Fibroblast of lung (primary cell): Measurements from ENCODE around the gene PTPRN.

ENCODE experiments used
- EZH2 ChIP-seq: IDR thresholded peaks from 2 replicates; pipeline ENCODE4 v1.5.1; 2012; ENCODE audit warnings: low read length, control low read depth, mild to moderate bottlenecking; ENCODE audit errors: missing control alignments
- TF ChIP-seq, protein P1 (sequence below), 2 donors: IDR thresholded peaks in 1 of 2; conservative IDR thresholded peaks in 1 of 2; 1 replicate in 1 of 2; 2 replicates in 1 of 2; pipeline ENCODE4 v1.5.1; 2011 to 2012; ENCODE audit warnings: low read length in 2 of 2, control low read depth in 1 of 2, inconsistent platforms in 1 of 2, low read depth in 1 of 2, mild to moderate bottlenecking in 1 of 2

DNA sequence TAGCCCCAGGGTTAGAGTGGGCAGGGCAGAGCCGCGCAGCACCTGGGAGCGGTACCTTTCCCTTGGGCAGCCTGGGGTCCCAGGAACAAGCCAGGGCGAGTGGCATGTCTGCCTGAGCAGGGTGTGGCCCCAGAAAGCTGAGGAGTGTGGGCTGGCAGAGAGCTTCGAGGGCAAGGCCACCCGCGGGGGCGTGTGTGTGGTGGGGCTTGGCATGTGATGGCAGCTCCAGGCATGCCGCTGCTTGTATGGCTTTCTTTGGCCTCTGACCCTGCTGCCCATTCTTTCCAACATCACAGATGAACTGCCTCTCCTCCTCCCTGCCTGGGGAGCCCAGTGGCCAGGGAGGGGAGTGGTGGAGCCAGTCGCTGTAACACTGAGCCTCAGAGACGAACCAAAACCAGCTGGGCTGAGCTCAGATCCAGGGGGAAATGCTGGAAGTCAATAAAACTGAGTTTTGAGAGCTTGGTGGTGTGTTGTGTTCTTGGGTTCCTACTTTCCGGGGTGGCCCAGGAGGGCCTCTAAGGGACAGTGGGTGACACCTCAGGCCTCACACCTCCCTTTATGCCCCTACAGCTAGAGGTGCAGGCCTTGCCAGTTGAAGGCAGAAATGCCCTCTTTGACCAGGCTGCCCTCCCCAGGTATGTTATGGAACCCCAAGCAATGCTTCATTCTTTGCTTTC lies 22.6 kb downstream of the PTPRN start:
- TF ChIP-seq, protein P1, sequence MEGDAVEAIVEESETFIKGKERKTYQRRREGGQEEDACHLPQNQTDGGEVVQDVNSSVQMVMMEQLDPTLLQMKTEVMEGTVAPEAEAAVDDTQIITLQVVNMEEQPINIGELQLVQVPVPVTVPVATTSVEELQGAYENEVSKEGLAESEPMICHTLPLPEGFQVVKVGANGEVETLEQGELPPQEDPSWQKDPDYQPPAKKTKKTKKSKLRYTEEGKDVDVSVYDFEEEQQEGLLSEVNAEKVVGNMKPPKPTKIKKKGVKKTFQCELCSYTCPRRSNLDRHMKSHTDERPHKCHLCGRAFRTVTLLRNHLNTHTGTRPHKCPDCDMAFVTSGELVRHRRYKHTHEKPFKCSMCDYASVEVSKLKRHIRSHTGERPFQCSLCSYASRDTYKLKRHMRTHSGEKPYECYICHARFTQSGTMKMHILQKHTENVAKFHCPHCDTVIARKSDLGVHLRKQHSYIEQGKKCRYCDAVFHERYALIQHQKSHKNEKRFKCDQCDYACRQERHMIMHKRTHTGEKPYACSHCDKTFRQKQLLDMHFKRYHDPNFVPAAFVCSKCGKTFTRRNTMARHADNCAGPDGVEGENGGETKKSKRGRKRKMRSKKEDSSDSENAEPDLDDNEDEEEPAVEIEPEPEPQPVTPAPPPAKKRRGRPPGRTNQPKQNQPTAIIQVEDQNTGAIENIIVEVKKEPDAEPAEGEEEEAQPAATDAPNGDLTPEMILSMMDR (conservative IDR thresholded peaks at IDR 0.05 in 1 of 2, IDR thresholded peaks at IDR 0.05 in 1 of 2; ENCODE audit: low read depth in 1 of 2, low read length in 2 of 2): no peak
- no peak for TF ChIP-seq EZH2
